GM18867 (cell line): ENCODE data around the gene REEP1.

Source experiments
- ATAC-seq: cut with Tn5 transposase; IDR thresholded peaks from one replicate; pipeline ENCODE4 v1.9.1; 2021; ENCODE audit warnings: mild to moderate bottlenecking, moderate library complexity; ENCODE audit not compliant: unreplicated experiment

Gene REEP1

GRCh38 chr2:86284987-86285386 is 52.4 kb downstream of the REEP1 start:
- no peak for ATAC-seq

- ATAC-seq = no peak
These were observed 53.0 kb downstream of the REEP1 start for GRCh38 chr2:86284401-86284841.

GRCh38 chr2:86283411-86284030 is 53.9 kb downstream of the REEP1 start:
- ATAC-seq = no peak

- ATAC-seq = no peak
These were observed 56.2 kb downstream of the REEP1 start for GRCh38 chr2:86281066-86281700.

DNA sequence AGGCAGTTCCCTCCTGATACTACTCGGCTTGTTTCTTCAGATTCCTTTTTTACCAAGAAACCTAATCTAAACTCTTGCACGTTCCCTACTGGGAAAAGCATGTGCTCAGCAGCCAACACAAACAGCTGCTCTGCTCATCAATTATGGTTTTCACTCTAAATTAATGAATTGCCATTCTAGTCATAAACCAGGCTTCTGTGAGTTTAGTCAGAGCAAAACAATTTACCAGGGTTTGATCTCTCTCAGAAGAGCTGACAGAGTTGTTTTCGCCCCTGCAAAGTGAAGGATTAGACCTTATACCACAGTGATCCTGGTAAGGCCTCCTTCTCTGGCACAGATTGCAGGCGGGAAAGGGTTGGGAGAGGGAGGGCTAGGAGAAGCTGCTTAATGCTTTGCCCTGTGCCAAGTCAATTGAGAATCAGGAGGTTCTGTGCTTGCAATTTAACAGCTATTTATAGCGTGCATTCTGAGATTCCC is 57.2 kb downstream of the REEP1 start:
- no peak for ATAC-seq

GRCh38 chr2:86275962-86276361 is 61.5 kb downstream of the REEP1 start:
- no peak for ATAC-seq

- no peak for ATAC-seq
These were observed 62.0 kb downstream of the REEP1 start for GRCh38 chr2:86275384-86275799.

DNA sequence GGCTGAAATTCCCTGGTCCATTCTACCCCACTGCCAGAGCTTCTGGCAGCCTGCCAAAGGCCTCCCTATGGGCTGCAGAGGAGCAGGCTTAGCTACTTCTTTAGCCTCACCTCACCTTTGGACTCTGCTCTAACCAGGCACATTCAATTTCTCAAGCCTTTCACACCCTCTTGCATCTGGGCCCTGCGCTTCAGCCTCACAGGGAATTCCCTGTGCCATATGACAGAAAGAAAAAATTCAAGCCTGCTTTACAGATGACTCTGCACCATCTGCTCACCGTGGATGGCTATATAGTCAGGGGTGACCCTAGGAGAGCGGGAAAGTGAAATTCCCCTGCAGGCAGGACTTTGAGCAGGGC is 62.5 kb downstream of the REEP1 start:
- ATAC-seq = peak; percentile 55

GRCh38 chr2:86274265-86274917 is 63.0 kb downstream of the REEP1 start:
- ATAC-seq = peak; percentile 65

GRCh38 chr2:86272111-86272510 is 65.3 kb downstream of the REEP1 start:
- ATAC-seq = no peak

- ATAC-seq = no peak
These were observed 66.2 kb downstream of the REEP1 start for GRCh38 chr2:86271248-86271647.

- ATAC-seq = no peak
These were observed 73.5 kb downstream of the REEP1 start for GRCh38 chr2:86263956-86264355.

- ATAC-seq = no peak
These were observed 76.4 kb downstream of the REEP1 start for GRCh38 chr2:86260978-86261377.

- ATAC-seq = no peak
These were observed 79.3 kb downstream of the REEP1 start for GRCh38 chr2:86258106-86258505.

GRCh38 chr2:86256982-86257381 is 80.4 kb downstream of the REEP1 start:
- ATAC-seq = no peak

DNA sequence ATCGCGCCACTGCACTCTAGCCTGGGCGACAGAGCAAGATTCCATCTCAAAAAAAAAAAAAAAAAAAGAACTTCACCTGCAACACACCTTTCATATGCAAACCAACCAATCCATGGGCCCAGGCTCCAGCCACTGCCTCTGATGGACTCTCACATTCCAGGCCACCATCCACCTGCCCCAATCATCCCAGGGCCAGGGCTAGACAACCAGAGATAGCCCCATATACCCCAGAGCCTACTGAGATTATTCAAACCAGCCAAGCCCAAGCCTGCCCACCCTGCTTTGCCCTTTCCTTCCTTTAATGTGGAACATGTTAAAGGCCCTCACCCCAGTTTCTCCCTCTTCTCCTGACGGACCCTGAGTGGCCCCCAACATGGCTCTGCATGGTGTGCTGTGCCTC is 81.1 kb downstream of the REEP1 start:
- ATAC-seq = no peak

DNA sequence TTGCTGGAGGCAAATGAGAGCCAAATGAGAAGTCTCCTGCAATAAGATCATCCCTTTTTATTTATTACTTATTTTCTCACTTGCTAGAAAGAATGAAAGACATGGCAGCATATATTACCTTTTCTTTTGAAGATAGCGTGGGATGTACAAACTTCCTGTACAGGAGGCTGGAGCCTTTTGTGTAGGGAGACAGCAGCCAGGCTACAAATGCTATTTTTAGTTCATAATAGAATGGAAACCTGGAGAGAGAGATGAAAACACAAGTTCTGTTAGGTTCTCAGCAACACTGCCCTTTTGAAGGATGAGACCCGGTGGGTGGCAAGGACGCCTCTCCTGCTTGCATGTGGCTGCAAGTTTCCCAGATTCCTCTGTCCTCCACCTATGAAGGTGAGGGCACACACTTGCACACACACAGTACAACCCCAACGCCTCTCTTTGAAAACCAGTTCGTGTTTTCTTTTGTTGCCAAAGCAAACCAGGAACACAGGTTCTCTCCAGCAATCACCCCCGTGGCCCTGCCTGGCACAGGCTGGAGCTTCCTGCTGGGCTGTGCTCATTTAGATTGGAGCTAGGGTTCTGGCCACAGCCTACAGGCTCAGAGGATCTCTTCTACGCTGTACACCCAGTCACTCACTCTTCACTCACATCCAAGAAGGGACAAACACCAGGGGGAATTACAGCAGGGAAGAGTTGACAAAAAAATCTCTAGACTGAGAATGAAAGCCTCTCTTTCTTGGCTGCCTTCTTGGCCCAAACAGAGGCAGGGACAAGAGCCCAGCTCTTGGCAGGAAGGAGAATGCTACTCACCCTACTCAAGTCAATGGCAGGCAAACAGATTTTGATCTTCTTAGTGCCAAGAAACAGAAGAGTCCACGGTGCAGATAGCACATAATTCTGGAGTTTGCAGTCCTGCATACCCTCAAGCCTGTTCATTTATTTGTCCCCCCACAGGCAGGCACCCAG is 82.6 kb downstream of the REEP1 start:
- no peak for ATAC-seq

DNA sequence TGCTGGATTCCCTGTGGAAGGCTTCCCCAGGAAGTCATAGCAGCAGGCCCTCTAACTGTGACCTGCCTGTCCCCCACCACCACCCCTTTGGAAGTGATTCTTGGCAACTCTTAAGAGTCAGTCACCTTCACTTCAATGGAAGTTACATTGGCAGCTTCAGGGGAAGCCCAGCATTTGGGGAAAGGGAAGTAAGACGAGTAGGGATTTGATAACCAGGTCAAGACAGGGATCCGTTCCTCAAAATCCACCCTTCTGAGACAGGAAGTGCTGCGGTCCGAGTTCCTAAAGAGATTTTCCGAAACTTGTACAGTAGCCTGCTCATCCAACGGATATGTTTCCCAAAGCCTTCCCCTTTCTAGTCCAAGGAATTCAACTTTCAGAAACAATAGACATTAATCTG is 84.0 kb downstream of the REEP1 start:
- no peak for ATAC-seq

DNA sequence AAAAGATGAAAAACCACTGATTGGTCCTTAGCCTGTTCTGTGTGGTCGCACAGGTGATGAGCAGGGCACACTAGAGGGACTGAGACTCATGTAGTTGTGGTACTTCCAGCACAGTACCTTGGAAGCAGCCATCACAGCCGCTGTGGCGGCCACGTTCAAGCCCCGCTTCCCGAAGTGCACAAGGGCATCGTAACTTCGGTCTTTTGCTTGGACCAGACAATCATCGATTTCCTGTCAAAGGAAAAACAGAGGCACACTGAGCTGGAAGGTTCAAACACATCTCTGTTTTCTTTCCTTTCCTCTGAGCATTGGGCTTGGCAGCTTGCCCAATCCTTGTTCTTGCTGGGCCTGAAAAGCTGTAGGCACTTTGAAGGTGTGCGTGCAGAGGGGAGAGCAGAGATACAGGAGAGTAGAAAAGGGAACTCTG is 85.6 kb downstream of the REEP1 start:
- no peak for ATAC-seq

DNA sequence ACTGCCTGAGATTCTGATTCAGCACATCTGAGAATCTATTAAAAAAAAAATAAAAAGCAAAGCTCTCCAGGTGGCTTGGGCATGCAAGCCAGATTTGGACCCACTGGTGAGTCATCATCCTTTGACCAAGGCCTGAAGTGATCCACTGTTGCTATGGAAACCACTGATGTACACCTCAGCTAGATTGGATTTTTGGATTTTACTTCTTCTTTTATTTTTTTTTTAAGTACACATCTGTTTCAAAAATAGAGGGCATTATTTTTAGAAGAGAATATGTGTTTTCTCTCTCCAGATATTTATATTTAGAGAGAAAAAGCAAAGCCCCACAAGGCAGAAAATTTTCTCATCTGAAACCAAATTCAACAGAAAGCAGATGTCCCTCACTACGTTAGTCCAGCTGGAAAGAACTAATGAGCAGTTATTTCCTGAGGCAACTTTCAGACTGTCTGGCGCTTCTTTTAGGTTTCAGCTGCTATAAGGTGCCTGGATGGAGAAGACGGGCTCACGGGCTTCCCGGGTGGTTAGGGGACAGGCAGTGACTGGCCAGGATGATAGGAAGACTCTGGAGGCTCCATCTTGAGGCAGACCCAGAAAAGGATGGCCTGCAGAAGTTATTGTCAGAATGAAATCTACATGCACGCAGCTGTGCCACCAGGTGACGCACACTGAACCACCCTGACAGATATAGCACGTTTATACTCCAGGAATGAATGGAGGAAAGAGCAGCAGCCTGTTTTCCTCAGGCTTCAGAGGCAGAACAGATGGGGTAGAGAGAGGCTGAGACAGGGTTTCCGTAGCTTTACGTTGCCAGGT is 87.6 kb downstream of the REEP1 start:
- ATAC-seq = peak; percentile 82
